Caco-2 (cell line): ENCODE data around the gene LPAR3. TPM values are rescaled to one million over a fixed set of nuclear protein-coding genes. Genes with fewer than 3 reads are reported as not detected.

Source experiments
- BruUV-seq: library from RNA; stranded (reverse); fragments of 400-500 nt; replicated peaks from 2 replicates; lab custom pipeline; 2021; lab: Mats Ljungman, UMichigan
- CTCF ChIA-PET: fragments of 300-600 bp; sonication (Branson Sonifier 250); formaldehyde crosslinking; loops from one replicate; lab custom pipeline; 2022; ENCODE audit warnings: antibody characterized with exemption; lab: Charles Lee
- POLR2A ChIA-PET: fragments of 300-600 bp; sonication (Branson Sonifier 250); formaldehyde crosslinking; loops from one replicate; lab custom pipeline; 2022; ENCODE audit warnings: antibody characterized with exemption; lab: Charles Lee
- DNase-seq, 2 experiments: peaks; one replicate each; pipeline versions ENCODE4 v3.0.0 to v3.0.0-alpha.2; 2020 to 2022
- H3K27me3 ChIP-seq: replicated peaks from 2 replicates; pipeline ENCODE4 v1.6.0; 2011; ENCODE audit warnings: low read length; ENCODE audit not compliant: control insufficient read depth, insufficient read depth
- H3K36me3 ChIP-seq: 2 replicates; pipeline ENCODE4 v1.5.1; 2011; ENCODE audit warnings: low read length; ENCODE audit not compliant: control insufficient read depth, insufficient read depth
- H3K4me1 ChIP-seq: fragments of 250-450 bp; sonication (Bioruptor Pico); 2 replicates; pipeline ENCODE4 v1.5.1; 2020; ENCODE audit warnings: mild to moderate bottlenecking
- H3K4me3 ChIP-seq: 2 replicates; pipeline ENCODE4 v1.5.1; 2011; ENCODE audit warnings: low read depth, mild to moderate bottlenecking, control low read depth, low read length
- H3K9me3 ChIP-seq: fragments of 250-450 bp; sonication (Bioruptor Pico); 2 replicates; pipeline ENCODE4 v1.5.1; 2020; ENCODE audit warnings: mild to moderate bottlenecking, moderate library complexity
- H3K27ac Mint-ChIP-seq: one replicate; pipeline ENCODE4 v1.8.0; 2022; ENCODE audit warnings: mixed read lengths; ENCODE audit not compliant: unreplicated experiment
- H3K27me3 Mint-ChIP-seq: one replicate; pipeline ENCODE4 v1.8.0; 2022; ENCODE audit warnings: mixed read lengths; ENCODE audit not compliant: insufficient read depth, unreplicated experiment
- H3K36me3 Mint-ChIP-seq: one replicate; pipeline ENCODE4 v1.8.0; 2022; ENCODE audit warnings: mild to moderate bottlenecking, mixed read lengths; ENCODE audit not compliant: insufficient read depth, unreplicated experiment
- H3K4me1 Mint-ChIP-seq: one replicate; pipeline ENCODE4 v1.8.0; 2022; ENCODE audit warnings: low read depth, mixed read lengths; ENCODE audit not compliant: unreplicated experiment
- H3K4me3 Mint-ChIP-seq: one replicate; pipeline ENCODE4 v1.8.0; 2022; ENCODE audit warnings: mild to moderate bottlenecking, moderate library complexity, mixed read lengths; ENCODE audit not compliant: unreplicated experiment
- H3K9me3 Mint-ChIP-seq: one replicate; pipeline ENCODE4 v1.8.0; 2022; ENCODE audit warnings: mixed read lengths; ENCODE audit not compliant: unreplicated experiment
- intact Hi-C: fragments of 100-400 bp; cut with micrococcal nuclease; formaldehyde crosslinking; loops from one replicate; pipeline ENCODE4 v1.10.0; 2022; ENCODE audit not compliant: unreplicated experiment
- total RNA-seq: library from RNA; stranded (reverse); gene quantifications from 2 replicates; pipeline ENCODE4 v1.2.3, GENCODE V29; 2022
- TF ChIP-seq, protein P1 (sequence below), 2 experiments: fragments of 200-600 bp in 1 of 2; IDR thresholded peaks; 1 replicate in 1 of 2; 2 replicates in 1 of 2; pipeline versions ENCODE4 v1.5.1 to v1.8.0; 2011 to 2022; ENCODE audit warnings: antibody characterized with exemption in 1 of 2, control low read depth in 1 of 2, inconsistent platforms in 1 of 2, low read depth in 1 of 2, low read length in 1 of 2, mild to moderate bottlenecking in 1 of 2, moderate library complexity in 1 of 2; ENCODE audit not compliant: insufficient read depth in 1 of 2, severe bottlenecking in 1 of 2, unreplicated experiment in 1 of 2

Gene LPAR3
- total RNA-seq, 1 experiment from 2014 or later: not detected

DNA sequence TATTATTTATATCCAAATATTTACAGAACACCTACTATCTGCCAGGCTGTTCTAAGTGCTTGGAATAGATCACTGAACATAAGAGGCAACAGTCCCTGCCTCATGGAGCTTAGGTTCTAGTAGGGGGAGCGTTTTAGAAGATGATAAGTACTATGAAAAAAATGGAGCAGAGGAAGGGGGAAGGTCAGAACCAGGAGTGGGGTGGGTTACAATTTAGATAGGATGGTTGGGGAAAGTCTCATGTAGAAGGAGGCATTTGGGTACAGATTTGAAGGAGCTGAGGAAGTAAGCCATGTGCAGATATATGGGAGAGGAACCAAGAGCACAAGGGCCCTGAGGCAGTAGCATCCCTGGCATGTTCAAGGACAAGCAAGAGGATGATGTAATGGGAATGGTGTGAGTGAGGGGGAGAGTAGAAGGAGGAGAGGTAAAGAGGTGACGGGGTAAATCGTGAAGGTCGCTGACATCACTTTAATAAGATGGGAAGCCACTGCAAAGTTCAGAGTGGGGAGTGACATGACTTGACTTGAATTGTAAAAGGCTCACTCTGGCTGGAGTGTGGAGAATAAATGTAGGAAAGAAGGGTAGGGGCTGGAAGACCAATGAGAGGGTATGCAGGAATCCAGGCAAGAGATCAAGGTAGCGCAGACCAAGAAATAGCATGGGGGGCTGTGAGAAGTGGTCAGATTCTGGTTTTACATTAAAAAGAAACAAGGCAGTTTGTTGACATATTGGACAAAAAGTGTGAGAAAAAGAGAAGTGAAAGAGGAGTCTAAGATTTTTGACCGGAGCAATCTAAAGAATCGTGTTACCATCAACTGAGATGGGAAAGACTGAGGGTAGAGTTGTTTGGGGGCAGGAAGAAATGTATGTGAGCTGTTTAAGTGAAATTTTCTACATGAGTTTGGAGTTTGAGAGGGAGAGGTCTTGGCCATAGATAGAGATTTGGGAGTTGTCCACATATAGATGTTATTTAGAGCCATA lies 92.6 kb downstream of the LPAR3 start:
- DNase-seq: no peak
- Mint-ChIP-seq H3K27ac (no peak overlapping the region), H3K4me1 (no peaks in the 10 kb centered on the region), H3K36me3 (no peaks in the 10 kb centered on the region), H3K27me3 (peaks cover 10% of the 10 kb centered on the region), H3K9me3 (no peaks in the 10 kb centered on the region), H3K4me3 (no peak overlapping the region)
- ChIA-PET CTCF (no interaction called here), POLR2A (no interaction called here)
- Histone ChIP-seq H3K4me1 (no peaks in the 10 kb centered on the region), H3K36me3 (no peaks in the 10 kb centered on the region), H3K27me3 (no peaks in the 10 kb centered on the region), H3K4me3 (no peak overlapping the region), H3K9me3 (no peaks in the 10 kb centered on the region)
- TF ChIP-seq, protein P1, sequence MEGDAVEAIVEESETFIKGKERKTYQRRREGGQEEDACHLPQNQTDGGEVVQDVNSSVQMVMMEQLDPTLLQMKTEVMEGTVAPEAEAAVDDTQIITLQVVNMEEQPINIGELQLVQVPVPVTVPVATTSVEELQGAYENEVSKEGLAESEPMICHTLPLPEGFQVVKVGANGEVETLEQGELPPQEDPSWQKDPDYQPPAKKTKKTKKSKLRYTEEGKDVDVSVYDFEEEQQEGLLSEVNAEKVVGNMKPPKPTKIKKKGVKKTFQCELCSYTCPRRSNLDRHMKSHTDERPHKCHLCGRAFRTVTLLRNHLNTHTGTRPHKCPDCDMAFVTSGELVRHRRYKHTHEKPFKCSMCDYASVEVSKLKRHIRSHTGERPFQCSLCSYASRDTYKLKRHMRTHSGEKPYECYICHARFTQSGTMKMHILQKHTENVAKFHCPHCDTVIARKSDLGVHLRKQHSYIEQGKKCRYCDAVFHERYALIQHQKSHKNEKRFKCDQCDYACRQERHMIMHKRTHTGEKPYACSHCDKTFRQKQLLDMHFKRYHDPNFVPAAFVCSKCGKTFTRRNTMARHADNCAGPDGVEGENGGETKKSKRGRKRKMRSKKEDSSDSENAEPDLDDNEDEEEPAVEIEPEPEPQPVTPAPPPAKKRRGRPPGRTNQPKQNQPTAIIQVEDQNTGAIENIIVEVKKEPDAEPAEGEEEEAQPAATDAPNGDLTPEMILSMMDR (IDR thresholded peaks at IDR 0.05; ENCODE audit: insufficient read depth in 1 of 2, low read depth in 1 of 2, low read length in 1 of 2, severe bottlenecking in 1 of 2, unreplicated experiment in 1 of 2): no peak
- intact Hi-C loops: no loop called here
- BruUV-seq: no TSS peak

DNA sequence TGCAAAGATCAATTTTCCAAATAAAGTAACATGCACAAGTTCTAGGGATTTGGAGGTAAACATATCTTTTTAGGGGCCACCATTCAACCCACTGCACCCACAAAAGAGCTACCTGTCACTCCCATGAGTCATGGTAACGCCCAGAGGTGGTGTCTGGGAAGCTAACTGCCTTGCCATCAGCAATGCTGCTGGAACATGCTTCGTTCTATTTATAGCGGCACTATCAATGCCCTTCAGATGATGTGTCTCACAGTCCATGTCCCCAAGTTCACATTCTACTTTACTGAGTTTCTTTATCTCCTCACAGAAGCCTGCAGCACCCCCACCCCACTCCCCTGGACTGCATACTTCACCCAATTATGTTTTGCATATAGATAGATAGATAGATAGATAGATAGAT lies 95.4 kb downstream of the LPAR3 start:
- no peaks in the 10 kb centered on the region for H3K4me1 ChIP-seq
- intact Hi-C loops: no loop called here
- H3K27me3 ChIP-seq: no peaks in the 10 kb centered on the region
- TF ChIP-seq, protein P1 (IDR thresholded peaks at IDR 0.05; ENCODE audit: insufficient read depth in 1 of 2, low read depth in 1 of 2, low read length in 1 of 2, severe bottlenecking in 1 of 2, unreplicated experiment in 1 of 2): no peak
- no peaks in the 10 kb centered on the region for H3K9me3 ChIP-seq
- no peaks in the 10 kb centered on the region for H3K4me1 Mint-ChIP-seq
- ChIA-PET POLR2A (no interaction called here), CTCF (no interaction called here)
- H3K27ac Mint-ChIP-seq: no peak overlapping the region
- DNase-seq: no peak
- no peak overlapping the region for H3K4me3 ChIP-seq
- H3K36me3 ChIP-seq: no peaks in the 10 kb centered on the region
- no peaks in the 10 kb centered on the region for H3K9me3 Mint-ChIP-seq
- H3K27me3 Mint-ChIP-seq: peaks cover 10% of the 10 kb centered on the region
- BruUV-seq: no TSS peak
- no peak overlapping the region for H3K4me3 Mint-ChIP-seq
- no peaks in the 10 kb centered on the region for H3K36me3 Mint-ChIP-seq

DNA sequence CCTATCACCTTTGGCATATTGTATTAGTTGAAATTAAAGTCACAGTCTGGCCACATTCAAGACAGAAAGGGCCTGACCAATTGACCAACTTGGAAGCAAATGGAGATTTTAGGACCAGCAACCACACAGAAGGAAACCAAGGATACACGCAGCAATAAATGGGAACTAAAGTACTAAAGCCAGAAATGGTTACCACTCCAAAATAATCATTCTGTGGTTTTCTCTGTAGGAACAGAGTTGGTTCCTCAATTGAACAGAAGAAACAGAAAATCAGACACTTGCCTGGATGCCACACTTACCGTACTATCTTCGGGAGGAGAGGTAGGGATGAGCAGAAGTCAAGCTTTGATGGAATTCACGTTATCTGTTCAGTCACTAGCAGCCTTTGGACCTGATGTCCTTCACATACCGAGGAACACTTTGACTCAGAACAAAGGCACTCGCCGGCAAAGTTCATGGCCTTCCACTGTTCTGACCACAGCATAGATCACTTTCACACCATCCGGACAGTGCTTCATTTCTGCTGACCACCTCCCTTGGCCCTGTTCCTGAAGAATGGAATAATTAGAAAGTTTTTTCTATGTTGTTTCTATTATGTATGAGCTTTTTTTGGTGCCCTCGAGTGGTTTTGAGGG lies 96.9 kb downstream of the LPAR3 start:
- H3K4me1 ChIP-seq: no peaks in the 10 kb centered on the region
- H3K9me3 ChIP-seq: no peaks in the 10 kb centered on the region
- no peaks in the 10 kb centered on the region for H3K36me3 ChIP-seq
- Mint-ChIP-seq H3K27ac (no peak overlapping the region), H3K9me3 (peaks cover 9% of the 10 kb centered on the region), H3K27me3 (peaks cover 12% of the 10 kb centered on the region), H3K36me3 (no peaks in the 10 kb centered on the region), H3K4me1 (no peaks in the 10 kb centered on the region), H3K4me3 (no peak overlapping the region)
- no peak overlapping the region for H3K4me3 ChIP-seq
- no peaks in the 10 kb centered on the region for H3K27me3 ChIP-seq
- ChIA-PET POLR2A (no interaction called here), CTCF (no interaction called here)
- intact Hi-C loops: no loop called here
- no TSS peak for BruUV-seq
- TF ChIP-seq, protein P1 (IDR thresholded peaks at IDR 0.05; ENCODE audit: insufficient read depth in 1 of 2, low read depth in 1 of 2, low read length in 1 of 2, severe bottlenecking in 1 of 2, unreplicated experiment in 1 of 2): no peak
- DNase-seq: no peak
